Smooth muscle cell (in vitro differentiated cells): ENCODE data around the gene MYCBP. TPM values are rescaled to one million over a fixed set of nuclear protein-coding genes. Genes with fewer than 3 reads are reported as not detected.

Experiments
- DNase-seq: peaks from one replicate; lab custom pipeline; 2025; ENCODE audit not compliant: unreplicated experiment; lab: John Stamatoyannopoulos, UW
- H2AFZ ChIP-seq: fragments of 200-600 bp; sonication (generic); 2 replicates; pipeline ENCODE4 v1.6.0; 2016; ENCODE audit warnings: antibody characterized with exemption, low read depth, mild to moderate bottlenecking
- H3F3A ChIP-seq: fragments of 200-600 bp; sonication (generic); 2 replicates; pipeline ENCODE4 v1.6.0; 2017; ENCODE audit warnings: antibody characterized with exemption, low read depth
- H3K27ac ChIP-seq: fragments of 200-600 bp; sonication (generic); 2 replicates; pipeline ENCODE4 v1.5.1; 2016; ENCODE audit warnings: low read depth, mild to moderate bottlenecking
- H3K27me3 ChIP-seq: fragments of 200-600 bp; sonication (generic); 2 replicates; pipeline ENCODE4 v1.6.1; 2016; ENCODE audit warnings: low read depth, mild to moderate bottlenecking
- H3K36me3 ChIP-seq: fragments of 200-600 bp; sonication (generic); 2 replicates; pipeline ENCODE4 v1.5.1; 2016; ENCODE audit warnings: low read depth
- H3K4me1 ChIP-seq: fragments of 200-600 bp; sonication (generic); 2 replicates; pipeline ENCODE4 v1.5.1; 2016; ENCODE audit warnings: low read depth
- H3K4me2 ChIP-seq: fragments of 200-600 bp; sonication (generic); 2 replicates; pipeline ENCODE4 v1.6.0; 2016; ENCODE audit warnings: mild to moderate bottlenecking
- H3K4me3 ChIP-seq: fragments of 200-600 bp; sonication (generic); 2 replicates; pipeline ENCODE4 v1.5.1; 2016; ENCODE audit warnings: mild to moderate bottlenecking
- H3K79me2 ChIP-seq: fragments of 200-600 bp; sonication (generic); 2 replicates; pipeline ENCODE4 v1.6.0; 2016; ENCODE audit warnings: low read depth, mild to moderate bottlenecking
- H3K9ac ChIP-seq: fragments of 200-600 bp; sonication (generic); 2 replicates; pipeline ENCODE4 v1.6.0; 2016; ENCODE audit warnings: low read depth
- H3K9me3 ChIP-seq: fragments of 200-600 bp; sonication (generic); replicated peaks from 2 replicates; pipeline ENCODE4 v1.5.1; 2016; ENCODE audit warnings: low read depth
- H4K20me1 ChIP-seq: fragments of 200-600 bp; sonication (generic); 2 replicates; pipeline ENCODE4 v1.6.0; 2016; ENCODE audit warnings: low read depth
- CTCF ChIP-seq: fragments of 200-600 bp; sonication (generic); IDR thresholded peaks from 2 replicates; pipeline ENCODE4 v1.5.1; 2017; ENCODE audit warnings: borderline replicate concordance, mild to moderate bottlenecking, antibody characterized with exemption; ENCODE audit not compliant: insufficient read depth, poor library complexity, severe bottlenecking
- WGBS: methylation state at CpG from one replicate; pipeline ENCODE4 v1.1.7; 2016; ENCODE audit warnings: low lambda C conversion rate; 5-methylcytosine and 5-hydroxymethylcytosine counted together
- polyA plus RNA-seq: library from polyadenylated mRNA; unstranded; fragments of >200 nt; fragmentation: Nextera tagmentation; extraction: Ambion mirVana; gene quantifications from 2 replicates; pipeline ENCODE4 v1.2.1, GENCODE V29; 2016
- total RNA-seq: library from RNA; depleted of rRNA; stranded (reverse); fragments of >200 nt; gene quantifications from 2 replicates; pipeline ENCODE4 v1.2.3, GENCODE V29; 2014

The MYCBP gene
- total and polyA plus RNA-seq, 2 experiments from 2014 or later = 17.1 to 44.0 TPM

- Histone ChIP-seq H3K4me1 (no peaks in the 10 kb centered on the region), H3K9ac (no peak overlapping the region), H3F3A (no peaks in the 10 kb centered on the region), H3K4me3 (no peak overlapping the region), H3K36me3 (no peaks in the 10 kb centered on the region), H3K27me3 (no peaks in the 10 kb centered on the region), H3K9me3 (no peaks in the 10 kb centered on the region), H3K79me2 (no peaks in the 10 kb centered on the region), H3K27ac (no peak overlapping the region), H2AFZ (no peak overlapping the region), H4K20me1 (no peaks in the 10 kb centered on the region), H3K4me2 (no peak overlapping the region)
- no peak for DNase-seq
- 86% methylated on average over 5 of the region's 5 CpGs for WGBS
- no peak for TF ChIP-seq CTCF
These were observed 16.4 kb upstream of the MYCBP start for GRCh38 chr1:38889589-38889988.

DNA sequence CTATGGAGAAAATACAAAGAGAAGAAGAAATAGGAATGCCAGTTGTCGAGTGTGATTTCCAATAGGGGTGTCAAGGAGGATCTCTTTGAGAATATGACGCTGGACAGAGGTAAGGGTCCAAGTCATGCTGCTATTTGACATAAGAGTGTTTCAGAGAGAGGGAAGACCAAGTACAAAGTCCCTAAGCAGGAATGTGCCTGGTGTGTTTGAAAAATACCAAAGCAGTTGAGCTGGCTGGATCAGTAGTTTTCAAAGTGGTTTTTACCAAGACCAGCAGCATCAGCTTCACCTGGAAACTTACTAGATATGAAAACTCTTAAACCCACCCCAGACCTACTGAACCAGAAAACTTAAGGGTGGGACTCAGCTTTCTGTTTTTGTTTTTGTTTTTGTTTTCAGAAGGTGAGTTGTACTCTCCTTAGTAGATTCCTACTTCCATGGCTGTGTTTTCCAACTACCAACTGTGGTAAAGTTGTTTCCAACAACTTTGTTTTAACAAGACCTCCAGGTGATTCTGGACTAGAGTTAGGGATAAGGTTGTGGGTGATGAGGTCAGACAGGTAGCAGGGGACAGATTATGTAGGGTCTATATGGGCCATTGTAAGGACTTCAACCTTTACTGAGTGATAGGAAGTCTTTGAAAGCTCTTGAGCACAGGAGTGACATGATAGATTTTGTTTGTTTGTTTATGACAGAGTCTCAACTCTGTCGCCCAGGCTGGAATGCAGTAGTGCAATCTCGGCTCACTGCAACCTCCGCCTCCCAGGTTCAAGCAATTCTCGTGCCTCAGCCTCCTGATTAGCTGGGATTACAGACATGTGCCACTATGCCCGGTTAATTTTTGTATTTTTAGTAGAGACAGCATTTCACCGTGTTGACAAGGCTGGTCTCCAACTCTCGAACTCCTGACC is 15.5 kb upstream of the MYCBP start:
- Histone ChIP-seq H3F3A (no peaks in the 10 kb centered on the region), H3K9me3 (no peaks in the 10 kb centered on the region), H3K4me2 (no peak overlapping the region), H3K4me3 (no peak overlapping the region), H3K79me2 (no peaks in the 10 kb centered on the region), H2AFZ (no peak overlapping the region), H3K27me3 (no peaks in the 10 kb centered on the region), H3K4me1 (no peaks in the 10 kb centered on the region), H4K20me1 (no peaks in the 10 kb centered on the region), H3K36me3 (no peaks in the 10 kb centered on the region), H3K9ac (no peak overlapping the region), H3K27ac (no peak overlapping the region)
- WGBS = 93% methylated on average over 9 of the region's 9 CpGs
- no peak for DNase-seq
- no peak for TF ChIP-seq CTCF

- Histone ChIP-seq H3K36me3 (no peaks in the 10 kb centered on the region), H3K79me2 (no peaks in the 10 kb centered on the region), H2AFZ (no peak overlapping the region), H3K4me3 (no peak overlapping the region), H3K4me2 (no peak overlapping the region), H3K27me3 (no peaks in the 10 kb centered on the region), H3K27ac (no peak overlapping the region), H3F3A (no peaks in the 10 kb centered on the region), H4K20me1 (no peaks in the 10 kb centered on the region), H3K4me1 (no peaks in the 10 kb centered on the region), H3K9me3 (no peaks in the 10 kb centered on the region), H3K9ac (no peak overlapping the region)
- no peak for TF ChIP-seq CTCF
- 90% methylated on average over 2 of the region's 2 CpGs for WGBS
- DNase-seq = no peak
These were observed 11.9 kb upstream of the MYCBP start for GRCh38 chr1:38885092-38885491.

- no peaks in the 10 kb centered on the region for H3K9me3 ChIP-seq
- H3K27me3 ChIP-seq = no peaks in the 10 kb centered on the region
- H3F3A ChIP-seq = no peaks in the 10 kb centered on the region
- no peak within 1 kb of the TSS for H3K4me3 ChIP-seq
- no peak within 1 kb of the TSS for H3K9ac ChIP-seq
- no peaks in the 10 kb centered on the region for H3K4me1 ChIP-seq
- no peak for TF ChIP-seq CTCF
- H3K36me3 ChIP-seq = no peaks in the 10 kb centered on the region
- H2AFZ ChIP-seq = no peak within 1 kb of the TSS
- no peak within 1 kb of the TSS for H3K4me2 ChIP-seq
- no peaks in the 10 kb centered on the region for H4K20me1 ChIP-seq
- DNase-seq = no peak
- no peak within 1 kb of the TSS for H3K27ac ChIP-seq
- no peaks in the 10 kb centered on the region for H3K79me2 ChIP-seq
These were observed 8.3 kb upstream of the MYCBP start, which contains the start of gene GJA9 for GRCh38 chr1:38881487-38881886. TSS of gene GJA9 (minus strand) at chr1:38881587. CDS start at chr1:38876098, 5,489 bp downstream.
